ENCODE data around the gene ERGIC2.
"Not testable (repeated sequence)": the region's sequence is repeated elsewhere in the genome, so short reads cannot be mapped to it uniquely, and the experiment has no call there.

ERGIC2 gene, protein sequence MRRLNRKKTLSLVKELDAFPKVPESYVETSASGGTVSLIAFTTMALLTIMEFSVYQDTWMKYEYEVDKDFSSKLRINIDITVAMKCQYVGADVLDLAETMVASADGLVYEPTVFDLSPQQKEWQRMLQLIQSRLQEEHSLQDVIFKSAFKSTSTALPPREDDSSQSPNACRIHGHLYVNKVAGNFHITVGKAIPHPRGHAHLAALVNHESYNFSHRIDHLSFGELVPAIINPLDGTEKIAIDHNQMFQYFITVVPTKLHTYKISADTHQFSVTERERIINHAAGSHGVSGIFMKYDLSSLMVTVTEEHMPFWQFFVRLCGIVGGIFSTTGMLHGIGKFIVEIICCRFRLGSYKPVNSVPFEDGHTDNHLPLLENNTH

DNA sequence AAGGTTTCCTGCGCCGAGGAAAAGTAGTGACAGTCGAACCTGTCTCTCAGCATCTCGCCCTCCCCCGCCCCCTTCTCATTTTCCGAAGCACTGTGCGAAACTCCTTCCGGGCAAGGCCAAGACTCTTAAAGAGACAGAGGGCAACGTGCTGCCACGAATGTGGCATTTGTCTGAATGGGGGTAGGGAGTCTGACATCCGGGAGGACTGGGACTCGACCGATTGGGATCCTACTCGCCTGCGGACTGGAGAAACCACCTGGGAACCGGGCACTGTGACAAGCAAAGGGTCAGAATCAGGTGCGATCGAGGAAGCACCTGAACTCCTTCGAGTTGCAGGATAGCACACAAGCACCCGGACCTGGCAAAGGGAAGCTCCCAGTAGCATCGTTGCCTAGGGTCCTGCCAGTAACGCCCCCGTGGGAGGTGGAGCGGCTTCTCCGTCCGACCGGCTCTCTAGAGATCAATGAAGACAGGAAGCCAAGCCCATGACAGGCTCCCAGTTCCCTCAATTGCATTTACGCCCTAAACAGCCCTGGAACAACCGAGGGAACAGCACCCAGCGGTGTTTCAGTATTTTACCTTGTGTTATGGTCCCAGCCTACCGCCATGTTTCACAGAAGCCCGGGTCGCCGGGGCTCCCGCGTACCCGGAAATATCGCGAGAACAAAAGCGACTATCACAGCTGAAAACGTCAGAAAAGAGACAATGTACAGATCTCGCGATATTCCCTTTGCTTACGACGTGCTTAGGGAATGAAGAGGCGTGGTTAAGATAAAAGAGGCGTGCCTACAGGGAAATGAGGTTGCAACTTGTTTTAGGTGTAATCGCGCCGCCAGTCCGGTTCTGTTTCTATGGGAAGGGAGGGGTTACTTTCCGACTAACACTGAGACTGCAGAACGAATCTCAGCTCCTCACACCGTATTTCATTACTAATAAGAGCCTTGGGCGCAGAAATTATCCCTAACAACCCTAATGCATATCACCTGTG, at the start of gene ERGIC2:
Gene ERGIC2, minus strand, starts transcription at position 637 of the 988 bp plus-strand sequence. CDS start 9,539 bp downstream, outside the sequence.
- DNase-seq = peak; percentile 99

- no peak for DNase-seq
Observed at GRCh38 chr12:29430716-29431044, 49.7 kb upstream of the ERGIC2 start.

- no peak for DNase-seq
Observed at GRCh38 chr12:29429999-29430715, 49.2 kb upstream of the ERGIC2 start.

DNA sequence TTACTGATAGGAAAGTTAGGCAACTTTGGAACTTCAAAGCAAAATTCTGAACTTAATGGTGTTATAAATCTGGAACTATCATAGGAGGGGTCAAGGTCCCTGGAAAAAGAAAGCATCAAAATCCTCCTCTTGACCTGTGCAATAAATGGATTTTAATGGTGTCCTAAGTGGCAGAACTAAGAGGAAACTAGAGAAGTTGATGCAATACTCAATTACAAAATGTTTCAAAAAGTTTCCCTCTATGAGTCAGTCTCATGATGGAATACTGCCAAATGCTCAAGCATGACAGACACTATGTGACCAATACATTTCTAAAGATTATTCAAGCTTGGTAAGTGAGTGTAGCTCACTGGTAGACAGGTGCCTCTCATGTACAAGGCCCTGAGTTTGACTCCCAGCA, 47.7 kb upstream of the ERGIC2 start:
- peak; percentile 92 for DNase-seq

GRCh38 chr12:29427964-29428363, 47.0 kb upstream of the ERGIC2 start:
- peak; percentile 34 for DNase-seq

DNA sequence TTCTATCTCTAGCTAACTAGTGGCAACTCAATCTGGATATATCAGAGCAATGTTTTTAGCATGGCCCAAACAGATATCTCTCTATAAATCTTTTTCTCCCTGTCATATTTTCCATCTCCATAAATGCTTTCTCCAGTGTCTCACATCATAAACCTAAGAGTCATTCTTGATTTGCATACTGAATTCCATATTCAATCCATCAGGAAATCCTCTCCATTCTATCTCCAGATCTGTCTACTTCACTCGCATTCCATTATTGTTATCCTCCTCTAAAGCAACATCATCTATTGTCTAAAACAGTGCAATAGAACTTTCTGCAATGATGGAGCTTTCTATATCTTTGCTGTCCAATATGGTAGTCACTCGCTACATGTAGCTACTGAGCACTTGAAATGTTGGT, 45.5 kb upstream of the ERGIC2 start:
- no peak for DNase-seq

DNA sequence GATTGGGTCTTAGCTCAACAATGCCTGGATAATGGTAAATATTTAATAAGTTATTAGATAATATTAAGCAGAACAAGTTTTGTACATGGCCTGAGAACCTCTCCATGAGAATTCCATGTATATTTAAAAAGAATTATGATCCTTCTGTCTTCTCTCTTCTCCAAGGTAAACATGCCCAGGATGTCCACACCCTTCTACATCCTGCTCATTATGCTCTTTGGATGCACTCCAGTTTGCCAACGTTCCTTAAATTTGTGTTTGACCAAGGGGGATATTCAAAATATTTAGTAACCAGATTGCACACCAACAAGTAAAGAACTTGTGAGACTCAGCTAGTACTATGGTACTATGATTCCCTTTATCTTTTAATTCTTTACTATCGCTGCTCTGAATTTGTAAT, 44.8 kb upstream of the ERGIC2 start:
- DNase-seq = no peak

DNA sequence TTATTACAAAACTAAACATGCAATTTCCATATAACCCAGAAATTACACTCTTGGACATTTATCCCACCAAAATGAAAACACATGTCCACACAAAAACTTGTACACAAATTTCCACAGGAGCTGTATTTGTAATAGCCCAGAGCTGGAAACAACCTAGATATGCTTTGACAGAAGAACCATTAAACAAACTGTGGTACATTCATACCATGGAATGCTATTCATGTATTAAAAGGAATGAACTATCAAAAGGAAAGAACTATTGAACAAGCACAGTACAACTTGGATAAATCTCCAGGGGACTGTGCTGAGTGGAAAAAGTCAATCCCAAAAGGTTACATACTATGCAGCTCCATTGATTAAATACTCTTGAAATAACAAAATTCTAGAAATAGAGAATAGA, 35.8 kb upstream of the ERGIC2 start:
- DNase-seq = no peak

- no peak for DNase-seq
Observed at GRCh38 chr12:29415111-29415510, 34.1 kb upstream of the ERGIC2 start.

GRCh38 chr12:29414368-29414767, 33.4 kb upstream of the ERGIC2 start:
- DNase-seq = no peak

DNA sequence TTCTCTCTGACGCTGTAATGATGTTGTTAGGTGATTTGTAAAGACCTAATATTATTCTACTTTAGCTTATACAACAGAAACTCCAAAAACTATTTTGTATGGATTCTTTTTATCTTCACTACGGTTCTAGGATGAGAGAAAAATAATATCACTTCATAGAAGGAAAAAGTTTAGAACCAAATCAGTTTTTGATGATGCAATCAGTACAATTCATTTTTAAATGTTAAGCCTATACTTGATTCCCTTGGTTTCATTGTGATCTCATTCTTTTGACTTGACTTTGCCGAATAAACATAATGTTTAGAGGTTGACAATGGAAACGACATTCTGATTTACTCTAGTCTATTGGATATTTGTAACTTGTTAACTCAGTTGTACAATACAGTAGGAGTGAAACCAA, 24.6 kb upstream of the ERGIC2 start:
- no peak for DNase-seq

DNA sequence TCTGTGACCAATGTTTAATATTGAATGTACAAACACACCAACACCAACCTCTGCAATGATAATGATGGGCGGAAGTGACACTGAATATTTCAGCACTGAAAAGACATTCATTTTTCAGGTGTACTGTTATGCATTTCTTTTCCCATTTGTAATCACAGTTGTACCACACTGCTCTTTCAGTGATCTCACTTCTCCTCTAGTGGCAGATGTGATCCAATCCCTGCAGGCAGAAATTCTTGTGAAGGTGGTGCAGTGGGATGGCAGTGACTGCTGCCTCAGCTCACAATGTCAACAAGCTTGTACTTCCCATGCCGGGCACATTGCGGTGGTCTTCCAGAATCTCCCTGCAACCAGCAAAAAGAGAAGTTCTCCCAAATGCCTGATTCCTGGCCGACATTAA, 23.0 kb upstream of the ERGIC2 start:
- DNase-seq = no peak

DNA sequence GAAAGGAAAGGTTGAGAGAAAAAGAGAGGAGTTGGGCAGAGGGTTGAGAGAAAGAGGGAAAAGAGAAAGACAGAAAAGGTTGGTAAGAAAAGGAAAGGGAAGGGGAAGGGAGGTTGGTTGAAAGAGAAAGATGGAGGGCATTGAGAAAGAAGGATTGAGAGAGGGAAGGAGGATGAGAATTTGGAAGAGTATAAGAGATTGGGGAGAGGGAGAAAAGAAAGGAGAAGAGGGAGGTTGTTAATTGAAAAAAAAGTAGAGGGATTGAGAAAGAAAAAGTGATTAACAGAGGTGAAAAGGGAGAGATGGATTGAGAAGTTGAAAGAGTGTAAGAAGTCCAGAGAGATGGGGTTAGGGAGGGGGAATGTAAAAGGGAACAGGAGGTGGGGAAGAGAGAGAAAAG, 21.5 kb upstream of the ERGIC2 start:
- DNase-seq = no peak

DNA sequence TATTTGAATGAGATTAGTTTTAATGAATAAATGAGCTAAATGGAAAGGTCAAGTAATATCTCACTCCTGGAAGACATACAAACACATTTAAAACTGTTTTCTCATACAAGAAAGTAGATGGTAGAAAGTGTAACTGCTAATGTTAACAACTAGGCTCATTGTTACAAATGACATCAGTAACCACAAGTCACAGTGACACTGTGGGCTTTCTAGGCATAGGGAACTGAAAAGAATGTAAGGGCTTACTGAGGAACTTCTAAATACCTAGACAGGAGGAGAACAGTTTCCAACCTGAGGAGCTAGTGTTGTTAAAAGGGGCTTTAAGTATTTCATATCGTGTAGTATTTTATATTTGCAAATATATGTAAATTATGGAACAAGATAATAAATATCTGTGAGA, 17.5 kb upstream of the ERGIC2 start:
- no peak for DNase-seq

DNA sequence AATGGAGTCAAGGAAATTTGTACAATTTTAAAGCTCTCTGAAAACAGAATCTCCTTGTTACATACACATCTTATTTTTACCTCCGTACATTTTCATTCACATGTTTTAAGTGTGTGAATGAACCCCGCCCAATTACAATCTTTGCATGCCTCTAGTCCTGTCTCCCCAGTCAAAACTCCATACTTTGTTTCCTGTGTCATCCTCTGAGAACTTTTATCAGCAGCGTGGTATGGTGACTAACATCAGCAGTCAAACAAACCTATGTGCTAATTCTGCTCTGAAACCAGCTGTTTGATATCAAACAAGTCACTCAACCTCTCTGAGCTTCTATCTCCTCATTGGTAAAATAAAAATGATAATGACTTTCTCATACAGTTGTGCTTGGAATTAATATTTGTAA, 15.8 kb upstream of the ERGIC2 start:
- no peak for DNase-seq

DNA sequence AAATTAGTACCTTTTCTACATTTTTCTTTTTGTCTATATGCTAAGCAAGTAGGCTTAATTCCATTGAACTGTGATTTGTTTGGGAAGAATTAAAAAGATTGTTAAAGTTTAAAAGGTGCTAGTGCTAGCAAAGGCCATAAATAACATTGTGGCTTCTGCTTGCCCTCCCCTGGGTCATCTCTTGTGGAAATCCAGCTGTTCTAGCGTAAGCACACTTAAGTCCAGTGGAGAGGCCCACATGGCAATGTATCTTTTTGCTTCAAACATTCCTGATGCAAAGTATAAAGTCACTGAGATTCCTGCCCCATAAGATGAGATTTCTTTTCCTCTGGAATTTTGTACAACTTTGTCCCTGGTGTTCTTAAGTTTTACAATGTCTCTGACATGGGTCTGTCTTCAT, 14.4 kb upstream of the ERGIC2 start:
- DNase-seq = no peak

- not testable (repeated sequence) for DNase-seq
Observed at GRCh38 chr12:29390419-29390818, 9.4 kb upstream of the ERGIC2 start.

DNA sequence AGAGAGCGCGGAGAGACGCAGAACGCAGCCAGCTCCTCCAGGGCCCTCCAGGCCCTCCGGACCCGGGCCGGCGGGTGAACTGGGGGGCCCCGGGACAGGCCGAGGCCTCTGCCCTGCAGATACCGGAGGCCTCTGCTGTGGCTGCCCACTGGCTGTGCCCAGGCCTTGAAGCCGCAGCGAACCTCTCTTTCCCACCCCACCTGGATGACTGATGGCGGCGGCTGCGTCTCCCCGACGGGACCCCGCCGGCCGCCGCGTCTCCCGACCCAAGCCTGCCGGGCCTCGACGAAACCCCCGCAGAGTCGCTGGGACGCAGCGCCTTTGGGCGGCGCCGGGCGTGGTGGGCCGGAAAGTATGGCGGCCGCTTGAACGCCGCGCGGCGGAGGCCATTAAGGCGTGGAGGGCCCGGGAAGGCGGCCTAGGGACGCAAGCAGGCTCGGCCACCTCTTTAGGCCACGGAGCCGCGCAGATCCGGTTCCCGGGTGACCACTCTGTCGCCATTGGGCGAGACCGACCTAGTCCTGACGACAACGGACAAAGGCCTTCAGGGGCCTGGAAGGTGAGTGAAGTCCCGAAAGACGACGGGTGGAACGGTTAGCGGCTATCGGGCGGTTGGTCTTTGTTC, 8.4 kb upstream of the ERGIC2 start:
- DNase-seq = no peak

DNA sequence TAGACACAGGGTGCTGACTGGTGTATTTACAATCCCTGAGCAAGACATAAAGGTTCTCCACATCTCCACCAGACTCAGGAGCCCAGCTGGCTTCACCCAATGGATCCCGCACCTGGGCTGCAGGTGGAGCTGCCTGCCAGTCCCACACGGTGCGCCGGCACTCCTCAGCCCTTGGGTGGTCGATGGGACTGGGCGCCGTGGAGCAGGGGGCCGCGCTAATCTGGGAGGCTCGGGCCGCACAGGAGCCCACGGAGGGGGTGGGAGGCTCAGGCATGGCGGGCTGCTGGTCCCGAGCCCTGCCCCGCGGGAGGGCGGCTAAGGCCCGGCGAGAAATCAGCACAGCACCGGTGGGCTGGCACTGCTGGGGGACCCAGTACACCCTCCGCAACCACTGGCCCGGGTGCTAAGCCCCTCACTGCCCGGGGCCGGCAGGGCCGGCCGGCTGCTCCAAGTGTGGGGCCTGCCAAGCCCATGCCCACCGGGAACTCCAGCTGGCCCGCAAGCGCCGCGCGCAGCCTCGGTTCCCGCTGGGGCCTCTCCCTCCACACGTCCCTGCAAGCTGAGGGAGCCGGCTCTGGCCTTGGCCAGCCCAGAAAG, 5.2 kb upstream of the ERGIC2 start:
- not testable (repeated sequence) for DNase-seq

DNA sequence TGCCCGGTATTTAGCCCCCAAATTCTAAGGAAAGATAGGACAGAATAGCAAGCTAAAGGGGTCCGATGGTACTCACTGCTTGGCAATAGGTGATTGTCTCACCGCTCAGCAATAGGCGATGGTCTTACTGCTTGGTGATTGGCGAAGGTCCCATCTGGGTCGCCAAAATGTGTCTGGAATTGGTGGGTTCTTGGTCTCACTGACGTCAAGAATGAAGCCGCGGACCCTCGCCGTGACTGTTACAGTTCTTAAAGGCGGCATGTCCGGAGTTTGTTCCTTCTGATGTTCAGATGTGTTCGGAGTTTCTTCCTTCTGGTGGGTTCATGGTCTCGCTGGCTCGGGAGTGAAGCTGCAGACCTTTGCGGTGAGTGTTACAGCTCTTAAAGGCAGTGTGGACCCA, 4.2 kb upstream of the ERGIC2 start:
- not testable (repeated sequence) for DNase-seq

GRCh38 chr12:29382251-29382650, 1.3 kb upstream of the ERGIC2 start:
- DNase-seq = no peak

- no peak for DNase-seq
Observed at GRCh38 chr12:29376118-29376517, 4.9 kb downstream of the ERGIC2 start.
